ENCODE data around the gene AVEN.
"Not testable (repeated sequence)": the region's sequence is repeated elsewhere in the genome, so short reads cannot be mapped to it uniquely, and the experiment has no call there.

The AVEN gene

GRCh38 chr15:34012461-34013028 is 26.5 kb downstream of the AVEN start:
- no peak overlapping the region for H3K4me3 ChIP-seq (replicated peaks; ENCODE audit: low read depth, low read length)
- no peak for DNase-seq (ENCODE audit: extremely low read depth, low read depth)
- no peak for TF ChIP-seq CTCF (IDR thresholded peaks at IDR 0.05; ENCODE audit: low read depth, low read length, missing control alignments)

GRCh38 chr15:34011481-34011880 is 27.5 kb downstream of the AVEN start:
- H3K4me3 ChIP-seq (replicated peaks; ENCODE audit: low read depth, low read length): no peak overlapping the region
- no peak for TF ChIP-seq CTCF (IDR thresholded peaks at IDR 0.05; ENCODE audit: low read depth, low read length, missing control alignments)
- no peak for DNase-seq (ENCODE audit: extremely low read depth, low read depth)

- DNase-seq (ENCODE audit: extremely low read depth, low read depth): no peak
- TF ChIP-seq CTCF (IDR thresholded peaks at IDR 0.05; ENCODE audit: low read depth, low read length, missing control alignments): no peak
Measured at GRCh38 chr15:34010921-34011320, 28.1 kb downstream of the AVEN start.

GRCh38 chr15:34009656-34010055 is 29.3 kb downstream of the AVEN start:
- TF ChIP-seq CTCF (IDR thresholded peaks at IDR 0.05; ENCODE audit: low read depth, low read length, missing control alignments): no peak
- H3K4me3 ChIP-seq (replicated peaks; ENCODE audit: low read depth, low read length): no peak overlapping the region
- DNase-seq (ENCODE audit: extremely low read depth, low read depth): no peak

More at GRCh38 chr15:34010921-34011320, 28.1 kb downstream of the AVEN start:
- no peak overlapping the region for H3K4me3 ChIP-seq (replicated peaks; ENCODE audit: low read depth, low read length)

- H3K4me3 ChIP-seq (replicated peaks; ENCODE audit: low read depth, low read length): no peak overlapping the region
- no peak for DNase-seq (ENCODE audit: extremely low read depth, low read depth)
- no peak for TF ChIP-seq CTCF (IDR thresholded peaks at IDR 0.05; ENCODE audit: low read depth, low read length, missing control alignments)
Measured at GRCh38 chr15:34006381-34006780, 32.6 kb downstream of the AVEN start.

- DNase-seq (ENCODE audit: extremely low read depth, low read depth): no peak
- TF ChIP-seq CTCF (IDR thresholded peaks at IDR 0.05; ENCODE audit: low read depth, low read length, missing control alignments): no peak
- H3K4me3 ChIP-seq (replicated peaks; ENCODE audit: low read depth, low read length): no peak overlapping the region
Measured at GRCh38 chr15:34001536-34001935, 37.5 kb downstream of the AVEN start.

GRCh38 chr15:33995666-33996065 is 43.3 kb downstream of the AVEN start:
- not testable (repeated sequence) for DNase-seq (ENCODE audit: extremely low read depth, low read depth); H3K4me3 ChIP-seq (replicated peaks; ENCODE audit: low read depth, low read length)

All from HFF-Myc (cell line).